ENCODE data around the gene CALML4. TPM values are rescaled to one million over a fixed set of nuclear protein-coding genes. Genes with fewer than 3 reads are reported as not detected.

The CALML4 gene
- total and polyA plus RNA-seq, 2 donors (not counting 3 experiments of a cell fraction or from before 2014, with no cell fraction given): 2.6 to 10.1 TPM

DNA sequence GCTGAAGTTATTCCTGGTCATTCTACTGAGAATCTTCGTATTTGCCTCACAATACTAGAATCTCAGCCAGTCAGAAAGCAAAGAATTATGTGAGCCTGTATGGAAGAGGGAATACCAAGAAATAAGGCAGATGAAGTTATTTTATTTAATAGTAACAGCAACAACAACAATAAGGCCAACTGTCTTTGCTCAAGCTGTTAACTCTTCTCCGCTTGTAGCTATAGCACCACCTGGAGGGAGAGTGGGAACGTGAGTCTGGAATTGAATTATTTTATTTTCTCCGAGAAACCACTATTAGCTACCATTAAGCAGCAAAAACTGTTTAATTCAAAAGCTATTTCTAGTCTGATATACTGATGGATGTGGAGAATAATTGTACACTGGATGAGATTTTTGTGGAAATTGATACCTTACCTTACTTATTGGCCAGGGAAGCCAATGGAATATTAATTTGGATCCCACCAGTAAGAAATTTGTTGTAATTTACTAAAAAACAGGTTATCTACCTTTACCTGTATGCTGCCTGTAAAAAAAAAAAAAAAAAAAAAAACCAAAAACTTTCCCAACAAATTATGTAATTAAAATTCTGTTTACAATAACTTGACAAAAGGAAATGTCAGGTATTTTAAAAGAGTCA is 50.1 kb downstream of the CALML4 start:
- no peaks in the 10 kb centered on the region for H4K20me1 ChIP-seq (replicated peaks; ENCODE audit: control insufficient read depth, extremely low read depth, insufficient read depth, low read length)
- no peaks in the 10 kb centered on the region for H3K9me3 ChIP-seq (replicated peaks; ENCODE audit: control insufficient read depth, insufficient read depth, low read length)
- intact Hi-C loops (cut with micrococcal nuclease) (loop anchor here (1.0 to 10.0 kb wide), 4 partner anchors 56 to 292 kb away; partner anchors contain the start of gene PIAS1), dilution Hi-C loops (cut with MboI; ENCODE audit: extremely low pct_ligation_motif_present, low sequenced_read_pairs) (no loop called here)
- ChIA-PET CTCF (interaction anchor here (0.5 to 5.6 kb wide), 43 partner anchors 8 to 792 kb away, joined by 3 to 139 read pairs (median 4); partner anchors contain the start of gene PIAS1), POLR2A (interaction anchor here (0.6 kb wide), 1 partner anchor 58 kb away, joined by 3 read pairs; no protein-coding TSS in a partner anchor)
- no peak overlapping the region for H2AFZ ChIP-seq (ENCODE audit: low read depth, low read length)
- H3K9me1 ChIP-seq (replicated peaks; ENCODE audit: control insufficient read depth, extremely low read depth, insufficient read depth, low read length): no peaks in the 10 kb centered on the region
- H3K4me2 ChIP-seq (ENCODE audit: insufficient read depth, low read length): no peak overlapping the region
- no peaks in the 10 kb centered on the region for H3K4me1 ChIP-seq (ENCODE audit: control insufficient read depth, extremely low read depth, insufficient read depth, low read length)
- FAIRE-seq: no peak
- no peak overlapping the region for H3K4me3 ChIP-seq (replicated peaks in 1 of 3; ENCODE audit: insufficient read depth in 1 of 3, low read depth in 1 of 3, low read length in 3 of 3)
- H3K27ac ChIP-seq (ENCODE audit: insufficient read depth, low read depth, low read length): no peak overlapping the region
- peaks cover 2% of the 10 kb centered on the region in 2 experiments for H3K36me3 ChIP-seq (ENCODE audit: control insufficient read depth in 2 of 2, extremely low read depth in 1 of 2, insufficient read depth in 2 of 2, low read length in 2 of 2)
- DNase-seq (ENCODE audit: low read depth, low spot score): peak; percentile 71
- no peak for TF ChIP-seq POLR2AphosphoS5 (IDR thresholded peaks at IDR 0.05; ENCODE audit: insufficient read depth, low read depth, low read length)
- TF ChIP-seq, protein P1, sequence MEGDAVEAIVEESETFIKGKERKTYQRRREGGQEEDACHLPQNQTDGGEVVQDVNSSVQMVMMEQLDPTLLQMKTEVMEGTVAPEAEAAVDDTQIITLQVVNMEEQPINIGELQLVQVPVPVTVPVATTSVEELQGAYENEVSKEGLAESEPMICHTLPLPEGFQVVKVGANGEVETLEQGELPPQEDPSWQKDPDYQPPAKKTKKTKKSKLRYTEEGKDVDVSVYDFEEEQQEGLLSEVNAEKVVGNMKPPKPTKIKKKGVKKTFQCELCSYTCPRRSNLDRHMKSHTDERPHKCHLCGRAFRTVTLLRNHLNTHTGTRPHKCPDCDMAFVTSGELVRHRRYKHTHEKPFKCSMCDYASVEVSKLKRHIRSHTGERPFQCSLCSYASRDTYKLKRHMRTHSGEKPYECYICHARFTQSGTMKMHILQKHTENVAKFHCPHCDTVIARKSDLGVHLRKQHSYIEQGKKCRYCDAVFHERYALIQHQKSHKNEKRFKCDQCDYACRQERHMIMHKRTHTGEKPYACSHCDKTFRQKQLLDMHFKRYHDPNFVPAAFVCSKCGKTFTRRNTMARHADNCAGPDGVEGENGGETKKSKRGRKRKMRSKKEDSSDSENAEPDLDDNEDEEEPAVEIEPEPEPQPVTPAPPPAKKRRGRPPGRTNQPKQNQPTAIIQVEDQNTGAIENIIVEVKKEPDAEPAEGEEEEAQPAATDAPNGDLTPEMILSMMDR (IDR thresholded peaks at IDR 0.05; ENCODE audit: extremely low read depth in 1 of 2, insufficient read depth in 1 of 2, low read depth in 1 of 2, low read length in 2 of 2): peak; percentile 49 to 58
- H3K9ac ChIP-seq (replicated peaks; ENCODE audit: extremely low read depth, insufficient read depth, low read length): no peak overlapping the region
- H3K27me3 ChIP-seq (ENCODE audit: control insufficient read depth in 2 of 2, insufficient read depth in 2 of 2, low read length in 2 of 2): no peaks in the 10 kb centered on the region
- BruUV-seq (replicated peaks): no TSS peak
- H3K79me2 ChIP-seq (ENCODE audit: control insufficient read depth, insufficient read depth, low read length): no peaks in the 10 kb centered on the region

DNA sequence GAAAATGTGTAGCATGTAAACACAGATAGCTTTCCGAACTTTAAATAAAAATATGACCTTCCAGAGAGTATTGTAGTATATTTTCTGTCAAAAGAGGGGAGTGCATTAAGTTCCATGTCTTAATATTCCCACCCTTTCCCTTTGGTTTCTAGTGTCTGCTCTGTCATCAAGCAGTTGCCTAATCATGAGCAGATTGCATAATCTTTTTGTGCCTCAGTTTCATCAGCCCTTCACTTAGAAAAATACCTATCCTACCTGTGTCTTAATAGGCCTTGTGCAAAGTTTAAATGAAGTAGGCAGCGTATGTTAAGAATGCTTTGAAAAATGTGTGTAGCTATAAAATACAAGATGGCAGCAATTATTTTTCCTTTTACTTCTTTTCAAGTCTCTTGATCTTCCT is 52.8 kb downstream of the CALML4 start:
- no peaks in the 10 kb centered on the region for H3K9me1 ChIP-seq (replicated peaks; ENCODE audit: control insufficient read depth, extremely low read depth, insufficient read depth, low read length)
- H3K36me3 ChIP-seq (ENCODE audit: control insufficient read depth in 2 of 2, extremely low read depth in 1 of 2, insufficient read depth in 2 of 2, low read length in 2 of 2): peaks cover 2% of the 10 kb centered on the region in 2 experiments
- H3K27me3 ChIP-seq (ENCODE audit: control insufficient read depth in 2 of 2, insufficient read depth in 2 of 2, low read length in 2 of 2): no peaks in the 10 kb centered on the region
- TF ChIP-seq FOS (IDR thresholded peaks at IDR 0.05; ENCODE audit: borderline replicate concordance, insufficient read depth, low read length): no peak
- H3K9me3 ChIP-seq (replicated peaks; ENCODE audit: control insufficient read depth, insufficient read depth, low read length): no peaks in the 10 kb centered on the region
- H3K27ac ChIP-seq (ENCODE audit: insufficient read depth, low read depth, low read length): no peak overlapping the region
- H4K20me1 ChIP-seq (replicated peaks; ENCODE audit: control insufficient read depth, extremely low read depth, insufficient read depth, low read length): no peaks in the 10 kb centered on the region
- ChIA-PET POLR2A (interaction anchor here (1.0 kb wide), 1 partner anchor 87 kb away, joined by 3 read pairs; no protein-coding TSS in a partner anchor), CTCF (interaction anchor here (1.1 to 5.6 kb wide), 3 partner anchors 22 to 290 kb away, joined by 4 to 139 read pairs (median 41); partner anchors contain the start of gene PIAS1)
- H3K4me2 ChIP-seq (ENCODE audit: insufficient read depth, low read length): no peak overlapping the region
- DNase-seq (ENCODE audit: low read depth, low spot score) (no peak), FAIRE-seq (no peak)
- H3K79me2 ChIP-seq (ENCODE audit: control insufficient read depth, insufficient read depth, low read length): peaks cover 2% of the 10 kb centered on the region
- H3K9ac ChIP-seq (replicated peaks; ENCODE audit: extremely low read depth, insufficient read depth, low read length): no peak overlapping the region
- no peak overlapping the region for H2AFZ ChIP-seq (ENCODE audit: low read depth, low read length)
- dilution Hi-C loops (cut with MboI; ENCODE audit: extremely low pct_ligation_motif_present, low sequenced_read_pairs) (no loop called here), intact Hi-C loops (cut with micrococcal nuclease) (loop anchor here (10.0 kb wide), 1 partner anchor 188 kb away; no protein-coding TSS in a partner anchor)
- no TSS peak for BruUV-seq (replicated peaks)
- H3K4me3 ChIP-seq (replicated peaks in 1 of 3; ENCODE audit: insufficient read depth in 1 of 3, low read depth in 1 of 3, low read length in 3 of 3): no peak overlapping the region
- no peaks in the 10 kb centered on the region for H3K4me1 ChIP-seq (ENCODE audit: control insufficient read depth, extremely low read depth, insufficient read depth, low read length)

All from endothelial cell of umbilical vein (primary cell).